Astrocyte of the hippocampus (primary cell): ENCODE measurements around the gene OR2S2.
A peak's percentile ranks its signal among the peaks of the same experiment; 100 is the strongest.
"Not testable (repeated sequence)": the region's sequence is repeated elsewhere in the genome, so short reads cannot be mapped to it uniquely, and the experiment has no call there.

Experiments used
- DNase-seq: peaks from one replicate; pipeline ENCODE4 v3.0.0; 2011; ENCODE audit warnings: low read depth, low spot score

OR2S2 gene

GRCh38 chr9:35958104-35958837 lies at the start of gene OR2S2:
TSS of gene OR2S2 (minus strand) at chr9:35958154. CDS start at chr9:35958098, 56 bp downstream.
- no peak for DNase-seq

- DNase-seq, result no peak
Observed at GRCh38 chr9:36007316-36007708, 49.4 kb upstream of the OR2S2 start.

GRCh38 chr9:36006549-36007315 lies 48.8 kb upstream of the OR2S2 start:
- no peak for DNase-seq

GRCh38 chr9:36005891-36006290 lies 47.9 kb upstream of the OR2S2 start:
- DNase-seq, result no peak

- DNase-seq, result no peak
Observed at GRCh38 chr9:35998333-35998732, 40.4 kb upstream of the OR2S2 start.

- DNase-seq, result not testable (repeated sequence)
Observed at GRCh38 chr9:35997016-35997415, 39.1 kb upstream of the OR2S2 start.

GRCh38 chr9:35996358-35996970 lies 38.5 kb upstream of the OR2S2 start:
- DNase-seq, result peak; percentile 69

- DNase-seq, result no peak
Observed at GRCh38 chr9:35994959-35995358, 37.0 kb upstream of the OR2S2 start.

- DNase-seq, result no peak
Observed at GRCh38 chr9:35993976-35994720, 36.2 kb upstream of the OR2S2 start.

- not testable (repeated sequence) for DNase-seq
Observed at GRCh38 chr9:35993136-35993535, 35.2 kb upstream of the OR2S2 start.

GRCh38 chr9:35990155-35990554 lies 32.2 kb upstream of the OR2S2 start:
- DNase-seq, result no peak

GRCh38 chr9:35984021-35984420 lies 26.1 kb upstream of the OR2S2 start:
- DNase-seq, result no peak

- DNase-seq, result no peak
Observed at GRCh38 chr9:35981699-35982098, 23.7 kb upstream of the OR2S2 start.

- DNase-seq, result no peak
Observed at GRCh38 chr9:35980289-35981011, 22.5 kb upstream of the OR2S2 start.

- DNase-seq, result no peak
Observed at GRCh38 chr9:35978792-35979191, 20.8 kb upstream of the OR2S2 start.

GRCh38 chr9:35976726-35977125 lies 18.8 kb upstream of the OR2S2 start:
- DNase-seq, result no peak

GRCh38 chr9:35974800-35975199 lies 16.8 kb upstream of the OR2S2 start:
- DNase-seq, result no peak

GRCh38 chr9:35972093-35972492 lies 14.1 kb upstream of the OR2S2 start:
- peak; percentile 45 for DNase-seq

- DNase-seq, result no peak
Observed at GRCh38 chr9:35967042-35967441, 9.1 kb upstream of the OR2S2 start.

- DNase-seq, result no peak
Observed at GRCh38 chr9:35966433-35966832, 8.5 kb upstream of the OR2S2 start.

GRCh38 chr9:35965011-35965410 lies 7.1 kb upstream of the OR2S2 start:
- DNase-seq, result no peak
